Renal pelvis (tissue), 12 donors: ENCODE measurements around the gene PPP2R2D. TPM values are rescaled to one million over a fixed set of nuclear protein-coding genes. Genes with fewer than 3 reads are reported as not detected.
A peak's percentile ranks its signal among the peaks of the same experiment; 100 is the strongest.

ENCODE experiments used
- DNase-seq: peaks from one replicate; pipeline ENCODE4 v3.0.0-alpha.2; 2013
- long read RNA-seq, 16 experiments: transcript quantifications; one replicate each; lab custom pipeline, GENCODE V29; 2026
- polyA plus RNA-seq, 3 donors: library from polyadenylated mRNA; unstranded; fragments of 120-200 nt; gene quantifications; one replicate each; pipeline ENCODE4 v1.2.1, GENCODE V29; 2013; ENCODE audit not compliant: insufficient read length in 3 of 3

The PPP2R2D gene
- polyA plus RNA-seq = 10 to 100 TPM; 42.0 to 46.1 (median 42.6) TPM
- long read RNA-seq, donor 1, full-length matches to known transcripts = 6 of 6 reads
- long read RNA-seq, donor 1, partial matches to known transcripts = 0 of 6 reads
- long read RNA-seq, donor 1, other reads (novel, unspliced or antisense) = 0 of 6 reads
- long read RNA-seq, donor 2, full-length matches to known transcripts = 12 of 12 reads
- long read RNA-seq, donor 2, partial matches to known transcripts = 0 of 12 reads
- long read RNA-seq, donor 2, other reads (novel, unspliced or antisense) = 0 of 12 reads
- long read RNA-seq, donor 3, full-length matches to known transcripts = 6 of 6 reads
- long read RNA-seq, donor 3, partial matches to known transcripts = 0 of 6 reads
- long read RNA-seq, donor 3, other reads (novel, unspliced or antisense) = 0 of 6 reads
- long read RNA-seq, donor 4, full-length matches to known transcripts = 4 of 9 reads
- long read RNA-seq, donor 4, partial matches to known transcripts = 0 of 9 reads
- long read RNA-seq, donor 4, other reads (novel, unspliced or antisense) = 5 of 9 reads
- long read RNA-seq, donor 5, full-length matches to known transcripts = 4 of 4 reads
- long read RNA-seq, donor 5, partial matches to known transcripts = 0 of 4 reads
- long read RNA-seq, donor 5, other reads (novel, unspliced or antisense) = 0 of 4 reads
- long read RNA-seq, donor 6, full-length matches to known transcripts = 5 of 297 reads
- long read RNA-seq, donor 6, partial matches to known transcripts = 78 of 297 reads
- long read RNA-seq, donor 6, other reads (novel, unspliced or antisense) = 214 of 297 reads
- long read RNA-seq, donor 7, full-length matches to known transcripts = 3 of 11 reads
- long read RNA-seq, donor 7, partial matches to known transcripts = 8 of 11 reads
- long read RNA-seq, donor 7, other reads (novel, unspliced or antisense) = 0 of 11 reads
- long read RNA-seq, donor 8, full-length matches to known transcripts = 3 of 3 reads
- long read RNA-seq, donor 8, partial matches to known transcripts = 0 of 3 reads
- long read RNA-seq, donor 8, other reads (novel, unspliced or antisense) = 0 of 3 reads
- long read RNA-seq, donor 9, full-length matches to known transcripts = 5 of 5 reads
- long read RNA-seq, donor 9, partial matches to known transcripts = 0 of 5 reads
- long read RNA-seq, donor 9, other reads (novel, unspliced or antisense) = 0 of 5 reads
- long read RNA-seq, donor 10, full-length matches to known transcripts = 4 of 4 reads
- long read RNA-seq, donor 10, partial matches to known transcripts = 0 of 4 reads
- long read RNA-seq, donor 10, other reads (novel, unspliced or antisense) = 0 of 4 reads
- long read RNA-seq, donor 11, full-length matches to known transcripts = 3 of 3 reads
- long read RNA-seq, donor 11, partial matches to known transcripts = 0 of 3 reads
- long read RNA-seq, donor 11, other reads (novel, unspliced or antisense) = 0 of 3 reads
- long read RNA-seq, donor 12, full-length matches to known transcripts = 9 of 9 reads
- long read RNA-seq, donor 12, partial matches to known transcripts = 0 of 9 reads
- long read RNA-seq, donor 12, other reads (novel, unspliced or antisense) = 0 of 9 reads
- long read RNA-seq, donor 13, full-length matches to known transcripts = 1 of 1 reads
- long read RNA-seq, donor 13, partial matches to known transcripts = 0 of 1 reads
- long read RNA-seq, donor 13, other reads (novel, unspliced or antisense) = 0 of 1 reads
- long read RNA-seq, donor 14 = 0 reads
- long read RNA-seq, donor 15, full-length matches to known transcripts = 7 of 7 reads
- long read RNA-seq, donor 15, partial matches to known transcripts = 0 of 7 reads
- long read RNA-seq, donor 15, other reads (novel, unspliced or antisense) = 0 of 7 reads
- long read RNA-seq, donor 16, full-length matches to known transcripts = 7 of 7 reads
- long read RNA-seq, donor 16, partial matches to known transcripts = 0 of 7 reads
- long read RNA-seq, donor 16, other reads (novel, unspliced or antisense) = 0 of 7 reads

DNA sequence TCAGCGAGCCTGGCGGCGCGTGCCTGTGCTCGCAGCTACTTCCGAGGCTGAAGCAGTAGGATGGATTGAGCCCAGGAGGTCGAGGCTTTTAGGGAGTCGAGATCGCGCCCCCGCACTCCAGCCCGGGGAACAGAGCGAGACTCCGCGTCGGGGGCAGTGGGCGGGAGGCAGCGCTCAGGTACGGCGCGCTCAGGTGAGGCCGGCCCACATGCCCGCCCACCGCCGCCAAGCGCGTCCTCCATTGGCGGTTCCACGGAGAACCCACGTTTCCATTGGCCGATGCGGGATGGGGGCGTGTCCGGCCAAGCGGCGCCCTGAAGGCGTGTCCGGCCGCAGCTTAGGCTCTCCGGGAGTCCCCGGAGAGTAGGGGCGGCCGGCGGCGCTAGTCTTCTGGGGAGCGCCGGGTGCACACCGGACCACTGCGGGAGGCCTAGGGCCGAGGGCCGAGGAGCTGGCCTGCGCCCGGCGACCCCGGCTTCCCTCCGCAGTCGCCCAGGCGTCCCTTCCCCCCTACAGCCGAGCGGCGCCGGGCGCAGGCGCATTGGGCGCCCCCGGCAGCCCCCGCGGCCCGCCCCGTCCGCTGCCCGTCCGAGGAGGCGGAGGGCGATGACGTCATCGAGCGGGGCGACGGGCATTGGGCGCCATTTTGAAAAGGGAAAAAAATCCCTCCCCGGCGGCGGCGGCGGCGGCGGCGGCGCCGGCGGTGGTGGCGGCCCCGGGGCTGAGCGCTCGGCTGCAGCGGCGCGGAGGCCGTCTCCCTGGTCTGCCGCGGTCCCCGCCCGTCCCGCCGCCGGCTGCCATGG is at the start of gene PPP2R2D:
TSS of gene PPP2R2D (plus strand) at position 659 of the 803 bp plus-strand sequence. CDS start at position 800, 141 bp downstream.
- DNase-seq = peak; percentile 94

- no peak for DNase-seq
These were observed 49.5 kb upstream of the PPP2R2D start for GRCh38 chr10:131851346-131851745.

- no peak for DNase-seq
These were observed 48.5 kb upstream of the PPP2R2D start for GRCh38 chr10:131852176-131852822.

GRCh38 chr10:131852823-131853609 is 47.8 kb upstream of the PPP2R2D start:
- no peak for DNase-seq

- DNase-seq = no peak
These were observed 47.2 kb upstream of the PPP2R2D start for GRCh38 chr10:131853610-131853964.

DNA sequence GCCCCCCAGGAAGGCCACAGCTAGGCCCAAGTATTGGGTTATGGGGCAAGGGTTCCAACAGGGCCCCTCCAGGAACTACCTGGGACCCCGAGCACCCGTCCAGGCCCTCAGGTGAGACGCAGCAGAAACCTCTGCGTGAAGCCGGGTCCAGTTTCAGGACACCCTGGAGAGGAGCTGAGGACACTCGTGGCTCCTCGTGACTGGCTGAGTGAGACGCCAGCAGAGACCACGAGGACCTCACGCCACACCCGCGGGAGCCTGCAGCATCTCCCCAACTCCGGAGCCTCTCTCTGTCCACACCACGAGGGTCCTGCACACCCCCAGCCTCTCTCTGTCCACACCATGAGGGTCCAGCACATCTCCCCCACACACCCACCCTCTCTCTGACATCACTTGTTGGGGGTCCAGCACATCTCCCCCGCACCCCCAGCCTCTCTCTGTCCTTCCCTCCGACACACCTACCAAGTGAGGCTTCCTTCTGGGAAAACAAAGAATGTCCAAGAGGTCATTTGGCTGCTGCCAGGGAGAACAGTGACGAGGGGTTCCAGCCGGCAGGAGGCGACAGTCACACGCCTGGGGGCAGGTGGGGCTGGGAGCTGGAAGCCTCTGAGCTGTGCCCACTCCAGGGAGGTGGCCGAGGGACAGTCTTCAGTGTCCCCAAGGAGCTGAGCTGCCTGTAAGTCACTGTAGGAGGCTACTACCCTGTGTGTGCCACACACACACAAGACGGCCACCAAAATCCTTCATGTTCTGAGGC is 46.1 kb upstream of the PPP2R2D start:
- no peak for DNase-seq

- no peak for DNase-seq
These were observed 45.1 kb upstream of the PPP2R2D start for GRCh38 chr10:131855461-131856401.

DNA sequence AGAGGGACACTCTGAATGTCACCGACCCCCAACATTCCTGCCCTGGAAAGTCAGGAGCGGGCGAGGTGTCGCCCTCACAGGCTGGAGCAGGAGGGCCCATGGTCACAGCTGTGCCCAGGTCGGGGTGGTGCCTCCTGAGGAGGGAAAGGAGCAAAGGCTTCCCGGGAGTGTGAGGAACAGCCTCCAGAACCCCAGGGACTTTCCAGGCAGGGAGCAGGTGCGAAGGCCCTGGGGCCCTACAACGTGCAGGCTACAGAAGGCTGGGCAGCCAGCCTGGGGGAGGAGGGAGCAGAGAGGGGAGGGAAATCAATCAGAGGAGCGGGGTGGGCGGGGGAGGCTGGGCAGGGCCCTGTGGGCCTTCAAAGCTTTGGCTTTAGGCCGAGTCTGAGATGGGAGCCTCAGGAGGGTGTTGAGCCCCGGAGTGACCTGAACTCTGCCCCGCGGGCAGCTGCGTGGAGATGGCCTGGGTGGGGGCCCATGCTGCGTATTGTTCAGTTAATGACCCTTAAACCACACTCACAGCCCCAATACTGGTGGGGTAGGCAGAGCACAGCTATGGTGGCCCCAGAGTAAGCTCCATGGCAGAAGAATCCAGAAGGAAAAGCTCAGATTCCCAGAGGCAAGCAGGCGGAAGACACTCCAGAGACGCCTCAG is 44.2 kb upstream of the PPP2R2D start:
- no peak for DNase-seq

DNA sequence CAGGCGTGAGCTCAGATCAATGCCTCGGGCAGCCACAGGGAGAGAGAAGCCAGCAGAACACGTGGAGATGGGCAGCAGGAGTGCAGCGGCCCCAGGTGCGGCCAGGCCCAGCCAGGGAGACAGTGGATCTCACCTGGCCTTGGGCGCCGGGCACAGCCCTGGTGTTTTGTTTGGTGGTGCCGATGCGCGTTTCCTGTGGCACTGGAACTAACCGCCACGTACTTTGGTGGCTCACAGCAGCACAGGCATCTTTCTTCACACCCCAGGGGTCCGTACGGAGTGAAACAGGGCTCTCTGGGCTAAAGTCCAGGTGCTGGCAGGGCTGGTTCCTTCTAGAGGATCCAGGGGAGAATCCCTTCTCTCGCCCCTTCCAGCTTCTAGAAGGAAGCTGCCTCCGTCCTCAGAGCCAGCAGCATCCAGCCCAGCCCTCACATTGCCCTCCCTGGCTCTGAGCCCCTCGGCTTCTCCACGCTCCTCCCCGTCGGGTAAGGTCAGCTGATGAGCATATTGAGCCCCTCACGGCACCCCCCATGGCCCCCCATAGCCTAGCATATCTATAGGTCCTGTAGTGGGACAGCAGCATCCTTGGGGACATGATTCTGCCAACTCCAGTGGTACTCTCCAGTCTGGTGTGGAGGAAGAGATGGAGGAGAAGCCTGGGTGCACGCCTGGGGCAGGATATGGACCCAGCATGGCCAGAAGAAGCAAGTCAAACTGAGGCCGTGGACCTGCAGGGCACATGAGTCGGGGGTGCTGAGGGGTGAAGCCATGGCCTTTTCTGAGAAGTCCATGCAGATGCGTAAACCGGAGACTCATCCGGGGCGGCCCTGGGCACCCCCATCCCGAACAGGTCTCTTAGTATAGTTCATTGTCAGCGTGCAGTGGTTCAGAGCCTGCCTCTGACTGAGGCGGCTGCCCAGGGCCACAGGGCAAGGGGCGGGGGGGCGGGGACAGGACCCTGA is 43.4 kb upstream of the PPP2R2D start:
- no peak for DNase-seq

DNA sequence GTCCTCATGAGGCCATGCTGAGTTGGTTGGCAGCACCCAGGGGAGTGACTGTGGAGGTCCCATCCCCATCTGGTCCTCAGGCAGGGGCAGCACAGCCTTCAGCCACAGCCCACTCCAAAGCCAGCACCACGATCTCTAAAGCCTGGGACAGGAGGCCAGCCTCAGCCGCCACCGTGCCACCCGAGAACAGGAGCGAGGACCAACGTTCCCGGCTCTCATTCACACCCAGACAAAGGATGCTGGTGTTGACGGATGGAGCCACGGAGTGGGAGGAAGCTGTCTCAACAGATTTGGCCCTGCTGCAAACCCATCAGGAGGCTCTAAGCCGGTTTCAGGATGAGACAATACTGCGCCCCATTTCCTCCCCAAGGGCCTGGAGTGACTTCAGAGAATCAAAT is 42.7 kb upstream of the PPP2R2D start:
- no peak for DNase-seq

GRCh38 chr10:131858583-131859340 is 42.0 kb upstream of the PPP2R2D start:
- DNase-seq = no peak

DNA sequence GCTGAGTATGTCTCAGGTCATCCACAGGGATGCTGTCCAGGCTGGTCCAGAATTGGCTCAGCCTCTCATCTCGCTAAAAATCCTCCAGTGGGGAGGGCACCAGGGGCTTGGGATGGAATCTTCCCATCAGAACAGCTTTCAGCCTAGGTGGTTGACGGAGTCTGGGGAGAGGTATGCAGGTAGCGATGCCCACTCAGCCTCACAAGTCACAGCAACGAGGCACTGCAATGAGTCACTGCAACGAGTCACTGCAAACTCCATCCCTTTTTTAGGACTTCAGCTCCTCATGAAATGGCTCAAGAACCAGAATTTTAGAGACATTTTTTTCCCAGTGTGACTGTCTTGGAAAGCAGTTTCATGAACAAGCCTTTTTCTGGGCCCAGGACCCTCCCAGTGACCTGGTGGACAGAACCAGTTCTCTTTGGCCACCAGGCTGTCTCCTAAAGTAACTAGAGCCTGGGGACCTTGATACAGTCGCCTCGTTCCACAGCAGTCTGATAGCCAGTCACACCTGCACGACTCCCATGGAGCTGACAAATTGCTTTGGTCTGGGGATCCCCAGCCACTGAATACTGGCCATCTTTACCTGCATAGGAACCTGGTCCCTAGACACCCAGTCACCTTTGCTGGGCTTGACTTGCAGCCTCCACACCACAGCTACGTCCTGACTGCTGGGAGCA is 41.3 kb upstream of the PPP2R2D start:
- DNase-seq = no peak

GRCh38 chr10:131860311-131860710 is 40.5 kb upstream of the PPP2R2D start:
- DNase-seq = no peak
